GM19328 (cell line): ENCODE results near the gene CLEC18B.
"Not testable (repeated sequence)": the region's sequence is repeated elsewhere in the genome, so short reads cannot be mapped to it uniquely, and the experiment has no call there.

Experiments used
- ATAC-seq: cut with Tn5 transposase; IDR thresholded peaks from one replicate; pipeline ENCODE4 v1.9.1; 2021; ENCODE audit warnings: mild to moderate bottlenecking, moderate library complexity; ENCODE audit not compliant: unreplicated experiment

CLEC18B gene

DNA sequence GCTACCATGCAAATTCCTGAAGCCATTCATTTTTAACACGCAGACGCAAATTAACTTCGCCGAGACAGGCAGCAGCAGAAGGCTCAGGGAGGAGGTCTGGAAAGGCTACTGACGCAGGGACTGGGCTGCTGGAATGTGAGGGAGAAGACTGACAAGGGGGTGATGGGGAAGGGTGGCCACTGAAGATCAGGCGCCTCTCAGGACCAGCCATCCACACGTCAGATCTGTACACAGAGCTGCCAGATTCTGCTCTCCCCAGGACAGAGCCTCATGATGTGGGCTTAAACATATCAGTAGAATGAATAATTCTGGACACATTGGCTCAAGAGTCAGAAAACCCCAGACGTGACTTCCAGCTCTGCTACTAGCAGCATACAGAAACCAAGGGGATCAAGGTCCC lies 25.6 kb upstream of the CLEC18B start:
- ATAC-seq, result no peak

GRCh38 chr16:74443624-74444346 lies 22.5 kb upstream of the CLEC18B start:
- ATAC-seq, result not testable (repeated sequence)

DNA sequence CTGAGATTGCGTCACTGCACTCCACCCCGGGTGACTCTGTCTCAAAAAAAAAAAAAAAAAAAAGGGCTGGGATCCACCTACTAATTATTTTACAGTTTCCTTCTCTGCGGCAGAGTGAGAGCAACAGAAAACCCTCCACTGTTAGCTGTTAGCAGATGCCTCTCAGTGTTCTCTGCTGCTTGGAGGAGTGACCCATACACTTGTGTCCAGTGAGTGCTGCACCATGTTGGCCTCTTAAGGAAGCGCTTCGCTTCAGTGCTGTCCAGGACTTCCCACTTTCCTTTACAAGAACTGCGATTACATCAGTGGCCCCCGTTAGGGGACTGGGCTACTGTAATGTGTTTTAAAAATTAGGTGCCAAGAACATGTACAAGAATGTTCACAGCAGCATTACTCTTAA lies 18.4 kb upstream of the CLEC18B start:
- no peak for ATAC-seq

DNA sequence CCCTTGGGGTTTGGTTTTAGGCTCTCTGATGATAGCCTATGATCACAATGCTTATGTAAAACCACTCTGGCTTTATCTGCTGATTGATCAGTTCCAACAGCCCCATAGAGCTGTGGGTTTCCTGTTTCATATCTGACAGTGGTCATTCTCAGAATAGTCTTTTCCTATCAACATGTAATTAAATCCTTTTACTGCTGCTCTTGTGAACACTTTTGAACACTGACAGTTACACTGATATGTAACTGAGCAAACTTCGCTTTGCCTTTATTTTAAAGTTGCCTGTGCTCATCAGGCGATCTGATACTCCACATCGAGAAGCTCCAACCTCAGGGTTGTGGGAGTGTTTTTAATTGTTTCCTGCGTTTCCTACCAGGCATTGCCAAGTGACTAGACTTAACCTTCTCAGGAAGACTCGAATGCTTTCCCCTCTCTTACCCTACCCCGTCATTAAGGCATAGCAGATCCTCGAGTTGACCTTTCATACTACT lies 17.3 kb upstream of the CLEC18B start:
- no peak for ATAC-seq

DNA sequence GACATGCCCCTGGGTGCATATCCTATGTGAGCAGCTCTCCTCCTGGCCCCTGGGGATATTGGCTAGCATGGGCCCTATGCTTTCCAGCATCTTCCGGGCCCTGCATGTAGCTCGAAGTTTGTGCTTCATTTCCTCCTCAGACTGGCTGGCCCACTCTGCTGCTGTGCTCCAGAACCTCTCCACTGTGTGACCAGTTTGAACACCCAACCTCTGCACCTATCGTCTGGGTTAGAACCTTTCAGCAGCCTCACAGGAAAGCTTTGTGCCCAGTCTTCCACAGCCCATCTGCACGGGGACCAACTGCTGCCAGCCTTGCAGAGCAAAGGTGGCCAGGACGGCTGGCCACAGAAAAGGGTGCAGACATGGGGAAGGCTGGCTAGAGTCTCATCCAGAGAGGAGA lies 10.2 kb upstream of the CLEC18B start:
- no peak for ATAC-seq

DNA sequence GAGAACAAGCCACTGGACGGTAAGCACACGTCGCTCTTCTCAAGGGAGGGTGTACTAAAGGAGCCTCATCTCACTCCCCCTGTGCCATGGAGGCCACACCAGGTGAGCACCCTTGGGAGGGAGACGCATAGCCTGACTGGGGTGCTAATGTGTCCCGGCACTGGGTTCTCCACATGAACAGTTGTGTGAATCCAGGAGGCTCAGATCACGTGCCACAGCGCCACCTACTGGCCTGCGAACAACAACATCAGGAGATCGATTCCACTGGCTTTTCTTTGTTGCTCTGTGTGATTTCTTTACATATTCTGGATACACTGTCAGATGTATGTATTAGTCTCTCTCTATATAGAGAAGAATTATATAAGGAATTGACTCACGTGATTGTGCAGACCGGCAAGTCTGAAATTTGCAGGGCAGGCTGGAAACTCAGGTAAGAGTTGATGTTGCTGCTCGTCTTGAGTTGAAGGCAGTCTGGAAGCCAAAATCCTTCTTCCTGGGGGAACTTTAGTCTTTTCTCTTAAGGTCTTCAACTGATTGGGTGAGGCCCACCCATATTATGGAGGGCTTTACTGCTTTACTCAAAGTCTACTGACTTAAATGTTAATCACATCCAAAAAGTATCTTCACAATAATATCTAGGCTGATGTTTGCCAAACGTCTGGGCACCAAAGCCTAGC lies 8.9 kb upstream of the CLEC18B start:
- not testable (repeated sequence) for ATAC-seq

- not testable (repeated sequence) for ATAC-seq
Observed at GRCh38 chr16:74428493-74428892, 7.2 kb upstream of the CLEC18B start.

DNA sequence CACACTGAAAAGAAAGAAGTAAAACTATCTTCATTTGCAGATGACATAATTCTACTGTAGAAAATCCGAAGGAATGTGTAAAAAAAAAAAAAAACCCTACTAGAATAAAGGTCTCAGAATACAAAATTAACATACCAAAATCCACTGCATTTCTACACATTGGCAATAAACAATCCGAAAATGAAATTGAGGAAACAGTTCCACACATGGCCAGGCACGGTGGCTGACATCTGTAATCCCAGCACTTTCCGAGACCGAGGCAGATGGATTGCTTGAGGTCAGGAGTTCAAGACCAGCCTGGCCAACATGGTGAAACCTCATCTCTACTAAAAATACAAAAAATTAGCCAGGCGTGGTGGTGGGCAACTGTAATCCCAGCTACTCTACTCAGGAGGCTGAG lies 4.5 kb upstream of the CLEC18B start:
- ATAC-seq, result not testable (repeated sequence)

DNA sequence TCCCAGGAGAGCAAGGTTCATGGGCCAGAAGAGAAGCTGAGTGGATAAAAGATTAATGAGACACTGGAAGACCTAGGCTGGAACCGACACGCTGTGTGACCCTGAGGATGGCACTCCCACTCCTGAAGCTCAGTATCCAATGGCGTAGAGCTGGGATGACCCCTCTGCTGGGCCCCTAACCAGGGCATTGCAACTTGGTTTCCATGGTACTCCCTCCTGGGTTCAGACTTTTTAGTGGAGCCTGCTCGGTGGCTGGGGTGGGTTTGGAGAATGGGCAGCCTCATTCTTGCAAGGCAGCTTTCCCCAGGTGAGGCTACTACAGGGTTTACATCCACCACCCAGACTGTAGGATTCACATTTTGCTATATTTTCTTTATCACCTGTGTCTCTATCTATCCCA lies 2.4 kb upstream of the CLEC18B start:
- ATAC-seq, result not testable (repeated sequence)

DNA sequence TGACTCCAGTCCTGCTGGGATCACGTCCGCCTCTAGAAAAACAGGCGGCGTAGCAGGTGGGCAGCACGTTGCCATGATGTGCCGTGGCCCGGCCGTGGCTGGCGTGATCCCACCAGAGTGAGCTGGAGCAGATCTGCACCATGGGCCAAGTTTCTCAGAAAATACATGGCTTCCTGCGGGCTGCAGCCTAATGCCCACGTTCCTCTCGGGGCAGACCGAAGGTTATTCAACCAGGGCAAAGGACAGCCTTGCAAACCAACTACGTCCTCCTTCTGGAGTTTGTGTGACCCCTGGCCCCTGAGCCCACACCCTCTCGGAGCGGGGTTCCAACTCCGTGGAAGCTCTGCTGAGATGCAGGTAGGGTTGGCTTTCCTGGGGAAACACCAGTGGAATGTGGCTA lies 808 bp upstream of the CLEC18B start:
- ATAC-seq, result not testable (repeated sequence)

- ATAC-seq, result not testable (repeated sequence)
Observed at GRCh38 chr16:74421482-74421785, 156 bp upstream of the CLEC18B start.

GRCh38 chr16:74419811-74420210 lies 1.5 kb downstream of the CLEC18B start:
- ATAC-seq, result not testable (repeated sequence)

DNA sequence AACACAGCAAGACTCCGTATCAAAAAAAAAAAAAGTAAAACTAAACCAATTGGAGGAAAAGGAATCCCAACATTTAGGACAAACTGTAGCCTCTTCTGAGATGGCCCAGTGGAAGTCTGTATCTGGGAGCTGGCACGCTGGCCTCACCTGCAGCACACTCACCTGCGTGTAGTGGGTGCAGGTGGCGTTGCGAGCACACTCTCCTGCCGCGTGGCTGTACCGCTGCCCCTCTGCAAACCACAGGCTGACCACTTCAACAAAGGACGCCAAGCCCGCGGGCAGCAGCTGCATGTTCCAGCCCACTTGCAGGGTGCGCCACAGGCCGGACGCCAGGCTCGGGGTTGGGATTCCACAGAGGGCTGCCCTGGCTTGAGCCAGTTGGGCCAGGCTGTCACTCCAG lies 3.4 kb downstream of the CLEC18B start:
- not testable (repeated sequence) for ATAC-seq

GRCh38 chr16:74413920-74414319 lies 7.4 kb downstream of the CLEC18B start:
- not testable (repeated sequence) for ATAC-seq

GRCh38 chr16:74413485-74413884 lies 7.8 kb downstream of the CLEC18B start:
- ATAC-seq, result not testable (repeated sequence)

DNA sequence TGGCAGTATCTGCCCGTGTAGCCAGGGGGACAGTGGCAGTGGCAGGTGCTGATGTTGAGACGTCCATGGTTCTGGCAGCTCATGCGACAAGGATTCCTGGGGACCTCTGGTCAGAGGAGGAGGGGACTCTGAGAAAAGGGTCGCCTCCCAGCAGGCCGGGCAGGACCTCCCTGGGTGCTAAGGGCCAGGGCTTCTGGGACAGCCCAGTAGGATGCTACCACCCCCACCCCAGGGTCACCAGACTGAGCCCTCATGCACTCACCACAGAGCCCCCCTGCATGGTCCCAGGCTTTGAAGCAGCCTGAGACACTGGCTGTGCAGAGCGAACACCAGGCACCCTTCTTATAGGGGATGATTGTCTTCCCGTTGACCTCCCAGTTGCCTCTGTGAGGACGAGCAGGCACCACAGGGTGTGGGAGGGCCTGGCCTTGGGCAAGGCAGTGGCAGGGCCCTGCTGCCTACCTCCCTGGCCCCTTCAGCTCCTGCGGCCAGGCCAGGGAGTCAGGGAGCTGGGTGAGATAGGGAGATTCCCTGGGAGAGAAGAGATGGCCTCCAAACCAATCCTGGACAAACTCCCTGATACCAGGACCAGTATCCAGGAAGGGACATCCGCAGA lies 8.4 kb downstream of the CLEC18B start:
- ATAC-seq, result not testable (repeated sequence)

- ATAC-seq, result not testable (repeated sequence)
Observed at GRCh38 chr16:74412138-74412774, 9.0 kb downstream of the CLEC18B start.

- not testable (repeated sequence) for ATAC-seq
Observed at GRCh38 chr16:74410981-74411380, 10.3 kb downstream of the CLEC18B start.

GRCh38 chr16:74410057-74410957 lies 11.0 kb downstream of the CLEC18B start:
- not testable (repeated sequence) for ATAC-seq

DNA sequence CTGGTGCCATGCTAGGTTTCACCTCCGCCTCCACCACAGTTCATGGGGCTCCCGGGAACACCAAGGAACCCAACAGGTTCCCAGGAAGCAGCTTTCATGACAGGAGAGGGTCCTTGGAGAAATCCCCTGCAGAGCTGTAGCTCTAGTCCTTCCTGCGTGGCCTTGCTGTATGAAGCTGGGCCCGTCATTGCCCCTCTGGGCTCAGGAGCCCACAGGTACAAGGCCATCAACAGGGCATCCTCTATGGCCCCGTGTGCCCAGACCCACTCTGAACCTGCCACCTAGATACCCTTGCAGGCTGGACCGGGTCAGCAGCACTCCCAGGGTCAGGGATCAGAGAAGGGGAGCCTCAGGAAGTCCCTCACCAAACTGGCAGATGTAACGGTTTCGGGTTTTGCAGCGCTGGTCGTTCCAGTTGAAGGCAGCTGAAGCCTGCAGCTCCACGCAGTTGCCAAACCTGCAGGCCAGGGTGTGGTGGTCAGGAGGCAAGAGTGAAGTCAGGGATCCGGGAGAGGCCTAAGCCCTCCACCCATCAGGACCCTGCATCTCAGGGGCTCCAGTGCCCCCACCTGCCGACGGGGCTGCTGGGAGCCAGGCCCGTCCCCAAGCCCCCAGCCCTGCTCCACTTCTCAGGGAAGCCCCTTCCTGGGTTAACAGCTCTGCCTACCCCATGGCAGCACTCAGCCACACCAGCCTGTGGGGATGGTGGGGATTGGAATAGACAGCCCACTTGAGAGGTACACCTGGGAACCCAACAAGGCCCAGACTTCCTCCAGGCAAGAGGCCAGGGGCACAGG lies 11.9 kb downstream of the CLEC18B start:
- ATAC-seq, result not testable (repeated sequence)
